HG03135 (cell line): ENCODE results near the gene AAGAB.
"Not testable (repeated sequence)": the region's sequence is repeated elsewhere in the genome, so short reads cannot be mapped to it uniquely, and the experiment has no call there.

Experiments used
- ATAC-seq: cut with Tn5 transposase; IDR thresholded peaks from one replicate; pipeline ENCODE4 v1.9.1; 2021; ENCODE audit warnings: mild to moderate bottlenecking, moderate library complexity; ENCODE audit not compliant: unreplicated experiment

AAGAB gene

DNA sequence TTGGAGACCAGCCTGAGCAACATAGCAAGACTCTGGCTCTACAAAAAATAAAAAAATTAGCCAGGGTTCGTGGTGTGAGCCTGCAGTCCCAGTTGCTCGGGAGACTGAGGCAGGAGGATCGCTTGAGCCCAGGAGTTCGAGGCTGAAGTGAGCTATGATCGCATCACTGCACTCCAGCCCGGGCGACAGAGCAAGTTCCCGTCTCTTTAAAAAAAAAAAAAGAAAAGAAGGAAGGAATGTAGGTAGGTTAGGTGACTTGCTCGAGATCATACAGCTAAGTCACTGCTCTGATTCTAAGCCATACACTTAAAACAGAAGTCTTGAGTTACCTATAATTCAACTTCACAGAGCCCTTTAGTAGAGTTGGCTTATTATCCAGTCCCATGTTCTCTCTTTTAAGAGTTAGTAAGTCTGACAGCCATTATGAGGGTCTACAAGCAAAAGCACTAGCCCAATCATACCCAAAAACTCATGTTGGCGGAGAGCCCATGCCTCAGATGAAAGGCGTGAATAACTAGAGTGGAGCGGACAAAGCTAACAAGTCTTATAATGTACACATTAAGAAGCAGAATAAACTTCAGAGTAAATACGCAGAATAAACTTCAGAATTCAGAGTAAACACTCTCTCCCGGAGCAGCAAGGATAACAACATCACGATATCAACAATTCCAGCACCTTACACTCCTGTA is 768 bp downstream of the AAGAB start:
- ATAC-seq: no peak

DNA sequence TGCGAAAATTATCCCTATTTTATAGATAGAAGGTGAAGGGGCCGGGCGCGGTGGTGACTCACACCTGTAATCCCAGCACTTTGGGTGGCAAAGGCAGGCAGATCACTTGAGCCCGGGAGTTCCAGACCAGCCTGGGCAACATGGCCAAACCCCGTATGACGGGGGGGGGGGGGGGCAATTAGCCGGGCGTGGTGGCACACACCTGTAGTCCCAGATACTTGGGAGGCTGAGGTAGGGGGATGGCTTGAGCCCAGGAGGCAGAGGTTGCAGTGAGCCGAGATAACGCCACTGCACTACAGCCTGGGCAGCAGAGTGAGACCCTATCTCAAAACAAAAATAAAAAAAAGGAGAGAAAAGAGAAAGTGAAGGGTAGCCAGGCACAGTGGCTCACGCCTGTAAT is 1.4 kb downstream of the AAGAB start:
- ATAC-seq: no peak

DNA sequence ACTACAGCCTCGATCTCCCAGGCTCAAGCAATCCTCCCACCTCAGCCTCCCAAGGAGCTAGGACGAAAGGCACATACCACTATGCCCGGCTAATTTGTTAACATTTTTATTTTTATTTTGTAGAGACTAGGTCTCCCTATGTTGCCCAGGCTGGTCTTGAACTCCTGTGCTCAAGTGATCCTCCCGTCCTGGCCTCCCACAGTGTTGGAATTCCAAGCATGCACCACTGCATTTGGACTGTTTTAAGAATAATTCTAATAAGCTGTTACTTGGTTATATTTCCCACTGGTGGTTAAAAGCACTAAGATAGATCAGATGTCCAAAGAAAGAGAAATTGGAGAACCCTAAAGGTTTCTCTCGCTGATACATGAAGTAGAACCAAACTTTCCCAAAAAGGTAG is 3.1 kb downstream of the AAGAB start:
- no peak for ATAC-seq

DNA sequence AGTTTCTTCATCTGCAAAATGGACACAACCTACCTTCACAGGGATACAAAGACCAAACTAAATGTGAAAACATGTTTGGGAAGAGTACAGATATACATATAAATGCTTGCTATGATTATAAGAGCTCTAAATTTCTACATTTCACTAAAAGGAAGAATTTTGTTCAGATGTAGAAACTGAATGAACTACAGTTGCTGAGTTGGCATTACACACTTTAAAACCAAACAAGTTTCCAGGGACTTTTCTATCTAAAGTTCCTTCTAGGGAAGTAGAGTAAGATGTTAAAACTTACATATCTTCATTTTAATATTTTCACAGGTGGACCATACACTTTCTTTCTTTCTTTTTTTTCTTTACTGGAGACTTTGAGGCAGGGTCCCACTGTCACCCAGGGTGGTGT is 4.6 kb downstream of the AAGAB start:
- ATAC-seq: no peak

DNA sequence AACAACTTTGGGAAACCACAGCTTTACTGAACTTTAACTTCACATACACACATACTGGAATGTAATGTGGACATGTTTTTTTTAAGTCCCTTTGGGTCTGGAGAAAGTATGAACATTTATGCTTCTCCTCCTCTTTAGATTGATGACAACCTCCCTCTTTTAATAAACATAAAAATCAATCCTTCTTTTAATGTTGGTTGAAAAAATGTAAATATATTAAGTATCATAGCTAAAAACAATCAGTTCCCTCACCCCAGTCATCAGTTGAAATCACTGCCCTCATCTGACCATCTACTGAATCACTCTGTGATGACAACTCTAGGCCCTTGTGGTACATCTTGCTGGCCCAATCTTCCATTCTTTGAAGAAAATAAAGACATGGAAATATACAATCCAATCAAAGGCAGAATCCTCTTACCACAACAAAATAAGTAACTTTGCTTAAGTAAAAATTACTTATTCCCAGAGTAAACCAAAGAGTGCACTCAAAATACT is 6.4 kb downstream of the AAGAB start:
- no peak for ATAC-seq

DNA sequence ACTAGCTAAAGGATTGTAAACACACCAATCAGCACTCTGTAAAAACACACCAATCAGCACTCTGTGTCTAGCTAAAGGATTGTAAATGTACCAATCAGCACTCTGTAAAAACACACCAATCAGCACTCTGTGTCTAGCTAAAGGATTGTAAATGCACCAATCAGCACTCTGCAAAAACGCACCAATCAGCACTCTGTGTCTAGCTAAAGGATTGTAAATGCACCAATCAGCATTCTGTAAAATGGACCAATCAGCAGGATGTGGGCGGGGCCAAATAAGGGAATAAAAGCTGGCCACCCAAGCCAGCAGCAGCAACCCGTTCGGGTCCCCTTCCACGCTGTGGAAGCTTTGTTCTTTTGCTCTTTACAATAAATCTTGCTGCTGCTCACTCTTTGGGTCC is 7.9 kb downstream of the AAGAB start:
- not testable (repeated sequence) for ATAC-seq

DNA sequence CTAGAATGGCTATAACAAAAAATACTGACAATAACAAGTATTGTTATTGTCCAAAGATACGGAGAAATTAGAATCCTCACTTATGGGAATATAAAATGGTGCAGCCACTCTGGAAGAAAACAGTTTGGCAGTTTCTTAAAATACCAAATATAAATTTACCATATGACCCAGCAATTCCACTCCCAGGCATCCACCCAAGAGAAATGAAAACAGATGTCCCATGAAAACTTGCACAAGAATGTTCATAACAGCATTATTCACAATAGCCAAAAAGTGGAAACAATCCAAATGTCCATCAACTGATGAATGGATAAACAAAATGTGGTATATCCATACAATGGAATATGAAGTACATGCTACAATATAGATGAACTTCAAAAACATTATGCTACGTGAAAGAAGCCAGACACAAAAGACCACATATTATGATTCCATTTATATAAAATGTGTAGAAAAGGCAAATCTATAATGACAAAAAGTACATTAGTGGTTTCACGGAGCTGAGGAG is 9.4 kb downstream of the AAGAB start:
- ATAC-seq: no peak

DNA sequence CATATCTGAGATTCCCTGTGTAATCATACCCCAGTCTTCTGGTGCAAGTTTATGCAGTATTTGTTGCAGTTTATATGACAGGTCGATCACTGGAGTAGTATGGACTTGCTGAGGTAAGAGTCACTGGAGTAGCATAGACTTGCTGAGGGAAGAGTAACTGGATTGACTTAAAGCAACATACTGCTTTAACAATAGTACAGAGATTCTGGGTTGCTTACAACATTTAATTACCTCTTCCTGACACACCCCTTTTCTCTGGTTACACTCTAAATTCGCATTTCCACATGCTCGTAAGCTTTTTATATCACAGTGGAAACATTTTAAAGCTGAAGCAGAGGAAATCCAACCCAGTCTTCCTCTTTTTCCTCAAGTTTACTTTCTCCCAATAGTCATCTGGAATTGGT is 11.8 kb downstream of the AAGAB start:
- ATAC-seq: no peak

DNA sequence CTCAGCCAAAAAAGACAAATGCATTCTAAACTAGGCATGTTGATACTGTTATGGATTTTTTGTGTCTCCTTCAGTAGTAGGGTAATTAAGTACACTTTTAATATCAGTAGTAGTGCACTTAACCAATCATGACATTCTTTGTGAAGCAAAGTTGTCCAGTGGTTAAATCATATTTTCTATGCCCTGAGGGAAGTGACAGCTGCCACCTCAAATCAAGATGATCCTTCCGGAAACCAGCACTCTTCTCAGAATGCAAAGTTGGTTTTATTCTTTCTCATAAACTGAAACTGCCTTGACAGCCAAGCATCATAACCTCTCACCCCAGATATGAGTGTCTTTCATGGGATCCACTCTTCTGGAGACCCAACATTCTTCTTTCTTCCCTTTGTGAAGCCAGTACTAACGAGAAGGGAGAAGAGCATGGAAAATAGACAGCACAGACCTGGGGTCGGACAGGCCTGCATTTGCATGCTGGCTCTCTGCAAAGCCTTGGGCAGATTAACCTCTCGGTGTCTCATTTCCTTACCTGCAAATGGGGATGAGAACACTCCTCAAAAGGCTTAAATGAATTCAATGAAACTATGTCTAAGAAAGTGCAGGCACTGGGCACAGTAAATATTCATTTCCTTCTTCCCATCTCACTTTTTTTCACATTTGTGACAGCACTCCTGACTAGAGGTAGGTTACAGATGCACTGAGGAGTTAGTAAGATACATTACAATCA is 13.2 kb downstream of the AAGAB start:
- ATAC-seq: peak; percentile 68

DNA sequence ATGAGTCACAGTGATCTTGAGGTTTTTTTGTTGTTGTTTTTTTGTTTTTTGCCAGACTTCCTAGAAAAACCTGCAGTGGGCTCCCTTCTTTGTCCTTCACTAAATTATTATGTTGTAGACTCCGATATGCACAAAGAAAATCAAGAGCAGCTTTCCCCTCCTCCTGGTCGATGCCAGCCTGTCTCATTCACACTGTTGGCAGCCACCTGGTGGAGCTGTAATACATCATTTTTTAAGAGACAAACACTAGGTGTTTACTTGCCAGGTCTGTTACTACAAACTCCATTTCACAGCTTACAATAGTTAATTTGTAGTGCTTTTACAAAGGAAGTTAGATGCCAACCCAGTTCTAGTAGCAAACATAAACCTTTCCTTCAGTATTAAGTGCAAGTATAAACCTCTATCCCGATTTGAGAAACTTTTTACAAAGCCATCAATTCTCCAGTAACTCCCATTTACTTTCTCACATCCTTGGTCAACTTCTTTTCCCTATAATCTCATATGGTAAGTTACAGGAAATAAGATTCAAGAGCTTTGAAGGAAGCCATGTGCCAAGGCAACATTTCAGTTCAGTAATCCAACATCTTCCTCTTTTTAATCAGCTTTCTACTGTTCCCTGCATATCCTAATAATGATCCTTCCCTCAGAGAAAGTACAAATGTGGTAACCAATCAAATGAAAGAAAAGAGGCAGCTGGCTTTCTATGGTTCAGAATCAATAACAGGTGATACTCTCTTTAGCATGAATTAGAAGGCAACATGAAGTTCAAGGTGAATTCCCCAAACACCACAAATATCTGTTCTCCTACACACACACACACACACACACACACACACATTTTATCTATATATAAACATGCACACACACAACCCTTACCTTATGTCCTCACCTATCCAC is 14.0 kb downstream of the AAGAB start:
- ATAC-seq: no peak

DNA sequence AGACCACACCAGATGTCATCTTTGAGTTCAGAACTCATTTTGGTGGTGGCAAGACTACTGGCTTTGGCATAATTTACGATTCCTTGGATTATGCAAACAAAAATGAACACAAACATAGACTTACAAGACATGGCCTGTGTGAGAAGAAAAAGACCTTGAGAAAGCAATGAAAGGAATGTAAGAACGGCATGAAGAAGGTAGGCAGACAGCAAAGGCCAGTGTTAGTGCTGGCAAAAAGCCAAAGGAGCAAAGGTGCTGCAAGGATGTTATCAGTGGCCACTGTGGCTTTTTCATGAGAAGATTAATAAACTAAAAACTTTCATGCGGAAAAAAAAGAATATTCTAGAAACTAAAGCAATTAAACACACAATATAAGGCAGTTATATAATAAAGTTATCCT is 21.9 kb downstream of the AAGAB start:
- ATAC-seq: no peak

DNA sequence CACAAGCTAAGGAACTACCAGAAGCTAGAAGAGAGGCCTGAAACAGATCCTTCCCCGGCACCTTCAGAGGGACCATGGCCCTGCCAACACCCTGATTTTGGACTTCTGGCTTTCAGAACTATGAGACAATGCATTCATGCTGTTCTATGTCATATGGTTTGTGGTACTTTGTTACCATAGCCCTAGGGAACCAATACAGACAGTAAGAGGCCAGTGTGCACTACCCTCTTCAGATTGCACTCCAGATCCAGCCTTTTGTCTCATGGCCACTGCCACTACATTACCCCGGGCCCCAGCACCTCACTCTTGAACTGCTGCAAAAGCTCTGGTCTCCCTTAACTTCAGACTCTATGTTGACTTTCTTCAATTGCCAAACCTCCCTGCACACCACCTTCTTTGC is 24.0 kb downstream of the AAGAB start:
- no peak for ATAC-seq

DNA sequence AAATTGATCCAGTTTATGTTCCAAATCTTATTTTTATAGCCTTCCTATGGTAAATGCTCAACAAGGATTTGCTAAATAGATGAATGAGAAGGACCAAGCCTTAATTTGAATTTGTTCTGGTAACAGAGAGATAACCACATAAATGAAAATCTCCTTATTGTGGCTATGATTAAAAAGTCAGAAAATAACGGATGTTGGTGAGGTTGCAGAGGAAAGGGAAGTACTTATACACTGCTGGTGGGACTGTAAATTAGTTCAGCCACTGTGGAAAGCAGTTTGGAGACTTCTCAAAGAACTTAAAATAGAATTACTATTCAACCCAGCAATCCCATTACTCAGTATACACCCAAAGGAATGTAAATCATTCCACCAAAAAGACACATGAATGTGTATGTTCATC is 26.2 kb downstream of the AAGAB start:
- no peak for ATAC-seq

DNA sequence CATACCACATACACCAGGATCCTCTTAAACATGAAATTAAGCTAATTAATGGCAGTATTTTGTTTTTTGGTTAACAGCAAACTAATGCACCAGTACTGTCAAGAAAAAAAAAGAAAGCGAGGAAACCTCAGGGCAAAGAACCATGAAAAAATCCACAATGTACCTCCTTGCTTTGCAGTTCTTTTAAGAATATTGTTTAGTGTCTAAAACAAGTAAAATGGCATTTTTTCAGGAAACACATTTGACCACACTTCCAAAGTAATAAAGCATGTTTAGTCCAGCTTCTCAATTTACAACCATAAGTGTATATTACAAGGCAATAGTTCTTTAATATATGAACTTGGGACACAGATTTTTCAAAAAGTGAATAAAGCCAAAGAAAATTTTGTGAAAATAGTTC is 26.6 kb downstream of the AAGAB start:
- ATAC-seq: no peak

DNA sequence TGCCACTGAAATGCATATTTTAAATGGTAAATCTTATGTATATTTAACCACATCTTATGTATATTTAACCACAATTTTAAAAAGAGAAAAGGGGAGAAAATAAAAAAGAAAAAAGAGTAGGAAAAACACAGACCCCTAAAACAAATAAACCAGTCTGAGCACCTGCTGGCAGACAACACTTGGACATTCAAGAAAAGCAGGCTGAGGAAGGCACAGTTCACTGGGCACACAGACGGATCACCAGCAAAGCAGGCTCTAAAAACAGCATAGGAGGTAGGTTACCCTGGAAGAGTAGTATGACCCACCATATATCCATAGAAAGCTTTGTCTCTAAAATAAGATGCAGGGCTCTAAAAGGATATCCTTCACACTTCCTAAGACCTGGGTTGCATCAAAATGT is 27.0 kb downstream of the AAGAB start:
- no peak for ATAC-seq

DNA sequence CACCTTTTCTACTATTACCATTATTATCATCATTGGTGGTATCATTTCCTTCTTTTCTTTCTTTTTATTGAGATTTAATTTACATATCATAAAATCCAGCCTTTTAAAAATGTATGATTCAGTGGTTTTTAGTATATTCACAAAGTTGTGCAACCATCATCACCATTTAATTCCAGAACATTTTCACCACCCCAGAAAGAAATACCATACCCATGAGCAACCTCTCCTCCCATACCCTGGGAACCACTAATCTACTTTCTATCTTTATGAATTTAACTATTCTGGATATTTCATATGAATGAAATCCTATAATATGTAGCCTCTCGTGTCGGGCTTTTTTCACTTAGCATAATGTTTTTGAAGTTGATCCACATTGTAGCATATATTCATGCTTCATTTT is 29.1 kb downstream of the AAGAB start:
- no peak for ATAC-seq

DNA sequence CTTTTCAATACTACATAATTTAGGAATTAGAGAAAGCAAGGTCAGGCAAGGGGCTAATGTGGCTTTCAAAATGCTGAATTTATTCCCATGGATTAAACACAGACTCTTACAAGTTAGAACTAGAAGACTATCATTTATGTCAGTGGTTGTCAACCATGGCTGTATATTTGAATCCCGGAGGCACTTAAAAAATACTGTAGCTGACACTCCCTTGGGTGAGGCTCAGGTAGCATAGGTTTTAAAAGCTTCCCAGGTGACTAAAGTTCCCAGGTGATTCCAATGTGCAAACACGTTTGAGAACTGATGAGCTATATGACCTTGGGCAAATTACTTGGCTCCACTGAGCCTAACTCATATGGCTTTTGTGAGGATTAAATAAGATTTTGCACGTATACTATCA is 29.6 kb downstream of the AAGAB start:
- ATAC-seq: no peak

DNA sequence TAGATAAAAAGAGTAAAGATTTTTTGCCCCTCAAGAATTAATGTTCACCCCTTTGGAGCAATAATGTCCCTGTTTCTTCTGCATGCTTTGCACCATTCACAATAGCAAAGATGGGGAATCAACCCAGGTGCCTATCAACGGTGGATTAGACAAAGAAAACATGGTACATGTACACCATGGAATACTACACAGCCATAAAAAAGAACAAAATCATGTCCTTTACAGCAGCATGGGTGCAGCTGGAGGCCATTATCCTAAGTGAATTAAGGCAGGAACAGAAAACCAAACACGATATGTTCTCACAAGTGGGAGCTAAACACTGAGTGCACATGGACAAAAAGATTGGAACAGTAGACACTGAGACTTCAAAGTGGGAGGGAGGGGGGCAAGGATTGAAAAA is 35.2 kb downstream of the AAGAB start:
- no peak for ATAC-seq

DNA sequence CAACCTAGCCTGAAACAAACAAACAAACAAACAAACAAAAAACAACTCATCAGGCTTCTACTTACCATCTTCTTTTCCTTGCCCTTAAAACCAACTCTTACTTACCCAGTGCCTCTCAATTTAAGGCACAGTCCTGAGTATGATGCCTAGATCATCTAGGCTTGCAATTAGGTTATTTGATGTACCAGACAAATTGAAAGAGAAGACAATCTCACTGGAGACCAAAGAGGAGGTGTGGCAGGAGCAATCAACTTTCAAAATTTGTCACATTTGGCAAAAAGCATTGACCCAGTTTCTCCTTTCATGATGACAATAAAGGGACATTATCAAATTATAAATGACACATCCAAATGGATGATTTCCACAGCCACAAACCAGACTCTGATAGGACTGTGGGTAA is 36.0 kb downstream of the AAGAB start:
- ATAC-seq: no peak

DNA sequence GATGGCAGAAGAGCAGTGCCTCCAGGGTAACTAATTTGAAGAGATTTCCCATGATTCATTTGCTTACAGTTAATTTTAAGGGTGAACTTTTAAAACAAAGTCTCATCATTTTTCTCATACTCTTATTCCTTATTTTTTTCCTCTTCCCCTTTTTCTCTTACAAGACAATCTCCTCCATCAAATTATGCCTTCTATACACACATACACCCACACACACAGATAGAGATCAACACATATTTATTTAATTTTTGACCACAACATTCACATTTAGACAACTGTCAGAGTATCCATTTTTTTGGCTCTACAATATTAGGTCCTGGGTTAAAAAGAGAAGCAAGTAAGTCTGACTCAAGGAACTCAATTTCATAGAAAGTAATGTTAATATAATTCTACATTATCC is 37.6 kb downstream of the AAGAB start:
- ATAC-seq: no peak

DNA sequence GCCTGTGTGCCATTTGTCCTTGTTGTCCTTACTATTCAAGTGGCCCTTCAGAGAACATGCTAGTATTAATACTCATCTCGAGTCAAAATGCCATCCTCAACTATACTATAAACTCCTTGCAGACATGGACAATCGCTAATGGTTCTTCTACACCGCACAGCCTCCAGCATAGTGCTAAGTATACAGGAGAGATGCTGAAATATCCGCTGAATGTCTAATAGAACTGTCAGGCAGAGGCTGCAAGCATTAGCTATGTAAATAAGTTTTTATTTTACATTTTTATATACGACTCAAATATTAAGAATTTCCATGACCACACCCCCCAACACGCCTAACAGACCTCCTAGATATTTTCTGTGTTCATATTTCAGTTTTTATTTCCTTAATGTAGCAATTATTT is 39.4 kb downstream of the AAGAB start:
- ATAC-seq: no peak
